Panc1 (cell line): ENCODE results near the gene CEP55. TPM values are rescaled to one million over a fixed set of nuclear protein-coding genes. Genes with fewer than 3 reads are reported as not detected.

Experiments
- ATAC-seq: fragments of 200-7000 bp; cut with Tn5 transposase; 2 replicates; pipeline ENCODE4 v1.9.1; 2020; ENCODE audit warnings: mild to moderate bottlenecking, moderate library complexity
- BruUV-seq: library from RNA; stranded (reverse); fragments of 400-500 nt; replicated peaks from 2 replicates; lab custom pipeline; 2021; lab: Mats Ljungman, UMichigan
- CTCF ChIA-PET: fragments of 300-600 bp; sonication (Branson Sonifier 250); formaldehyde crosslinking; loops from one replicate; lab custom pipeline; 2022; ENCODE audit warnings: antibody characterized with exemption; lab: Charles Lee
- POLR2A ChIA-PET: fragments of 300-600 bp; sonication (Branson Sonifier 250); formaldehyde crosslinking; loops from one replicate; lab custom pipeline; 2022; ENCODE audit warnings: antibody characterized with exemption; lab: Charles Lee
- DNase-seq: peaks from one replicate; pipeline ENCODE4 v3.0.0-alpha.2; 2010; ENCODE audit warnings: low read depth, low spot score
- H3K27ac ChIP-seq: 2 replicates; pipeline ENCODE4 v1.5.1; 2011; ENCODE audit warnings: mild to moderate bottlenecking, low read length, inconsistent platforms
- H3K27me3 ChIP-seq: fragments of 200-500 bp; sonication (Bioruptor generic); 2 replicates; pipeline ENCODE4 v1.6.0; 2014; ENCODE audit warnings: low read length, inconsistent platforms; ENCODE audit not compliant: control insufficient read depth, insufficient read depth
- H3K36me3 ChIP-seq: fragments of 200-500 bp; sonication (Bioruptor generic); 2 replicates; pipeline ENCODE4 v1.5.1; 2014; ENCODE audit warnings: inconsistent platforms, mild to moderate bottlenecking, low read length, moderate library complexity; ENCODE audit not compliant: control insufficient read depth, insufficient read depth
- H3K4me1 ChIP-seq: 2 replicates; pipeline ENCODE4 v1.5.1; 2011; ENCODE audit warnings: inconsistent platforms, mild to moderate bottlenecking, low read length, moderate library complexity; ENCODE audit not compliant: control insufficient read depth, insufficient read depth
- H3K4me3 ChIP-seq, 2 experiments: 2 replicates each; pipeline ENCODE4 v1.5.1; 2011 to 2012; ENCODE audit warnings: low read depth in 2 of 2, low read length in 2 of 2, mild to moderate bottlenecking in 2 of 2, inconsistent platforms in 1 of 2, moderate library complexity in 1 of 2
- H3K9me3 ChIP-seq: fragments of 200-500 bp; sonication (Bioruptor generic); 2 replicates; pipeline ENCODE4 v1.5.1; 2014; ENCODE audit warnings: low read depth, mild to moderate bottlenecking, inconsistent platforms, low read length, moderate library complexity; ENCODE audit not compliant: control insufficient read depth, insufficient read depth
- CTCF ChIP-seq: fragments of 450-650 bp; IDR thresholded peaks from 2 replicates; pipeline ENCODE4 v1.5.1; 2017; ENCODE audit warnings: mild to moderate bottlenecking
- POLR2AphosphoS5 ChIP-seq: IDR thresholded peaks from 2 replicates; pipeline ENCODE4 v1.6.1; 2012; ENCODE audit warnings: mild to moderate bottlenecking, low read depth, low read length, moderate library complexity
- SIN3A ChIP-seq: IDR thresholded peaks from 2 replicates; pipeline ENCODE4 v1.6.1; 2012; ENCODE audit warnings: low read depth, mild to moderate bottlenecking, low read length, moderate library complexity, borderline replicate concordance; ENCODE audit not compliant: insufficient read depth
- TCF7L2 ChIP-seq: IDR thresholded peaks from 2 replicates; pipeline ENCODE4 v1.6.1; 2011; ENCODE audit warnings: mild to moderate bottlenecking, low read depth, low read length, inconsistent platforms
- in situ Hi-C: cut with HindIII; loops from 2 replicates; pipeline ENCODE4 v1.10.0; 2016; ENCODE audit warnings: low sequenced_read_pairs, low pct_unique_long_range_greater_than_20kb
- intact Hi-C: fragments of 100-400 bp; cut with micrococcal nuclease; formaldehyde crosslinking; loops from one replicate; pipeline ENCODE4 v1.10.0; 2022; ENCODE audit not compliant: unreplicated experiment
- total RNA-seq: library from RNA; stranded (reverse); gene quantifications from one replicate; pipeline ENCODE4 v1.2.1, GENCODE V29; 2021; ENCODE audit not compliant: unreplicated experiment
- TF ChIP-seq, protein P1 (sequence below), 2 experiments: IDR thresholded peaks; 2 replicates each; pipeline ENCODE4 v1.6.1; 2011 to 2012; ENCODE audit warnings: low read depth in 2 of 2, control low read depth in 1 of 2, low read length in 1 of 2, mild to moderate bottlenecking in 1 of 2, moderate library complexity in 1 of 2; ENCODE audit not compliant: insufficient read depth in 1 of 2

CEP55 gene
- total RNA-seq, 1 experiment from 2014 or later: 96.4 TPM

GRCh38 chr10:93513091-93513490 is 16.7 kb downstream of the CEP55 start:
- no peak for TF ChIP-seq CTCF
- TF ChIP-seq SIN3A: no peak
- TF ChIP-seq, protein P1, sequence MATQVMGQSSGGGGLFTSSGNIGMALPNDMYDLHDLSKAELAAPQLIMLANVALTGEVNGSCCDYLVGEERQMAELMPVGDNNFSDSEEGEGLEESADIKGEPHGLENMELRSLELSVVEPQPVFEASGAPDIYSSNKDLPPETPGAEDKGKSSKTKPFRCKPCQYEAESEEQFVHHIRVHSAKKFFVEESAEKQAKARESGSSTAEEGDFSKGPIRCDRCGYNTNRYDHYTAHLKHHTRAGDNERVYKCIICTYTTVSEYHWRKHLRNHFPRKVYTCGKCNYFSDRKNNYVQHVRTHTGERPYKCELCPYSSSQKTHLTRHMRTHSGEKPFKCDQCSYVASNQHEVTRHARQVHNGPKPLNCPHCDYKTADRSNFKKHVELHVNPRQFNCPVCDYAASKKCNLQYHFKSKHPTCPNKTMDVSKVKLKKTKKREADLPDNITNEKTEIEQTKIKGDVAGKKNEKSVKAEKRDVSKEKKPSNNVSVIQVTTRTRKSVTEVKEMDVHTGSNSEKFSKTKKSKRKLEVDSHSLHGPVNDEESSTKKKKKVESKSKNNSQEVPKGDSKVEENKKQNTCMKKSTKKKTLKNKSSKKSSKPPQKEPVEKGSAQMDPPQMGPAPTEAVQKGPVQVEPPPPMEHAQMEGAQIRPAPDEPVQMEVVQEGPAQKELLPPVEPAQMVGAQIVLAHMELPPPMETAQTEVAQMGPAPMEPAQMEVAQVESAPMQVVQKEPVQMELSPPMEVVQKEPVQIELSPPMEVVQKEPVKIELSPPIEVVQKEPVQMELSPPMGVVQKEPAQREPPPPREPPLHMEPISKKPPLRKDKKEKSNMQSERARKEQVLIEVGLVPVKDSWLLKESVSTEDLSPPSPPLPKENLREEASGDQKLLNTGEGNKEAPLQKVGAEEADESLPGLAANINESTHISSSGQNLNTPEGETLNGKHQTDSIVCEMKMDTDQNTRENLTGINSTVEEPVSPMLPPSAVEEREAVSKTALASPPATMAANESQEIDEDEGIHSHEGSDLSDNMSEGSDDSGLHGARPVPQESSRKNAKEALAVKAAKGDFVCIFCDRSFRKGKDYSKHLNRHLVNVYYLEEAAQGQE (IDR thresholded peaks at IDR 0.05; ENCODE audit: insufficient read depth in 1 of 2, low read depth in 2 of 2, low read length in 1 of 2): no peak
- no peak for TF ChIP-seq TCF7L2
- no peak for TF ChIP-seq POLR2AphosphoS5
- Histone ChIP-seq H3K4me1 (no peaks in the 10 kb centered on the region), H3K27me3 (no peaks in the 10 kb centered on the region), H3K4me3 (no peak overlapping the region), H3K9me3 (no peaks in the 10 kb centered on the region), H3K36me3 (peaks cover 55% of the 10 kb centered on the region), H3K27ac (no peak overlapping the region)
- in situ Hi-C loops (no loop called here), intact Hi-C loops (no loop called here)
- ChIA-PET CTCF (no interaction called here), POLR2A (no interaction called here)
- no peak for DNase-seq
- no TSS peak for BruUV-seq
- ATAC-seq: no peak

- intact Hi-C loops: no loop called here
- ChIA-PET POLR2A (no interaction called here), CTCF (interaction anchor here (0.6 kb wide), 1 partner anchor 181 kb away, joined by 5 read pairs; no protein-coding TSS in a partner anchor)
- BruUV-seq: no TSS peak
- DNase-seq (no peak), ATAC-seq (no peak)
- Histone ChIP-seq H3K9me3 (no peaks in the 10 kb centered on the region), H3K36me3 (peaks cover 54% of the 10 kb centered on the region), H3K4me1 (no peaks in the 10 kb centered on the region), H3K27ac (no peak overlapping the region), H3K27me3 (no peaks in the 10 kb centered on the region), H3K4me3 (no peak overlapping the region)
- TF ChIP-seq, protein P1 (IDR thresholded peaks at IDR 0.05; ENCODE audit: insufficient read depth in 1 of 2, low read depth in 2 of 2, low read length in 1 of 2): no peak
- TF ChIP-seq SIN3A (no peak), POLR2AphosphoS5 (no peak), TCF7L2 (no peak), CTCF (no peak)
- in situ Hi-C loops: no loop called here
Observed at GRCh38 chr10:93514521-93514920, 18.1 kb downstream of the CEP55 start.
